ENCODE data around the gene TNFRSF1B.

The TNFRSF1B gene

GRCh38 chr1:12142141-12142823, 24.5 kb upstream of the TNFRSF1B start:
- DNase-seq = no peak

- DNase-seq = no peak
These were observed 23.7 kb upstream of the TNFRSF1B start for GRCh38 chr1:12142891-12143630.

- DNase-seq = no peak
These were observed 23.1 kb upstream of the TNFRSF1B start for GRCh38 chr1:12143631-12144155.

- DNase-seq = no peak
These were observed 22.6 kb upstream of the TNFRSF1B start for GRCh38 chr1:12144236-12144635.

GRCh38 chr1:12144969-12145368, 21.8 kb upstream of the TNFRSF1B start:
- DNase-seq = no peak

GRCh38 chr1:12145616-12146342, 21.0 kb upstream of the TNFRSF1B start:
- no peak for DNase-seq

- no peak for DNase-seq
These were observed 20.3 kb upstream of the TNFRSF1B start for GRCh38 chr1:12146343-12147112.

- no peak for DNase-seq
These were observed 19.5 kb upstream of the TNFRSF1B start for GRCh38 chr1:12147201-12147701.

GRCh38 chr1:12148160-12148957, 18.4 kb upstream of the TNFRSF1B start:
- DNase-seq = no peak

GRCh38 chr1:12148958-12149790, 17.6 kb upstream of the TNFRSF1B start:
- DNase-seq = no peak

GRCh38 chr1:12149791-12150175, 17.0 kb upstream of the TNFRSF1B start:
- DNase-seq = no peak

- DNase-seq = no peak
These were observed 16.2 kb upstream of the TNFRSF1B start for GRCh38 chr1:12150456-12151200.

GRCh38 chr1:12151465-12151864, 15.3 kb upstream of the TNFRSF1B start:
- DNase-seq = no peak

- no peak for DNase-seq
These were observed 14.5 kb upstream of the TNFRSF1B start for GRCh38 chr1:12152113-12152891.

GRCh38 chr1:12153181-12153785, 13.5 kb upstream of the TNFRSF1B start:
- DNase-seq = no peak

- DNase-seq = no peak
These were observed 11.5 kb upstream of the TNFRSF1B start for GRCh38 chr1:12155328-12155727.

GRCh38 chr1:12157366-12158231, 9.2 kb upstream of the TNFRSF1B start:
- no peak for DNase-seq

Measured in NCI-H446 (cell line).